Breast epithelium (tissue), 4 donors: ENCODE results near the gene GET4. TPM values are rescaled to one million over a fixed set of nuclear protein-coding genes. Genes with fewer than 3 reads are reported as not detected.

ENCODE experiments used
- DNase-seq, 2 donors: peaks; one replicate each; pipeline ENCODE4 v3.0.0-alpha.2; 2019; ENCODE audit warnings: low spot score in 2 of 2
- H3K27ac ChIP-seq, 2 donors: fragments of 200-600 bp; sonication (generic) in 1 of 2; one replicate each; pipeline ENCODE4 v1.5.1; 2016 to 2019; ENCODE audit warnings: mild to moderate bottlenecking in 1 of 2
- H3K27me3 ChIP-seq, 2 donors: fragments of 200-600 bp; sonication (generic) in 1 of 2; one replicate each; pipeline versions ENCODE4 v1.5.1 to v1.6.0; 2017 to 2019; ENCODE audit warnings: control low read depth in 1 of 2, mild to moderate bottlenecking in 1 of 2
- H3K36me3 ChIP-seq: fragments of 200-600 bp; one replicate; pipeline ENCODE4 v1.5.1; 2019
- H3K4me1 ChIP-seq, 2 donors: fragments of 200-600 bp; sonication (generic); one replicate each; pipeline ENCODE4 v1.5.1; 2016 to 2019; ENCODE audit warnings: control low read depth in 1 of 2
- H3K4me3 ChIP-seq, 3 donors: fragments of 200-600 bp; sonication (generic); 1 replicate in 2 of 3; 2 replicates in 1 of 3; pipeline ENCODE4 v1.5.1; 2016 to 2019; ENCODE audit warnings: mild to moderate bottlenecking in 3 of 3, moderate library complexity in 2 of 3
- H3K9me3 ChIP-seq, 2 donors: fragments of 200-600 bp; sonication (generic) in 1 of 2; one replicate each; pipeline ENCODE4 v1.5.1; 2016 to 2019; ENCODE audit warnings: control low read depth in 1 of 2
- POLR2A ChIP-seq: fragments of 450-650 bp; IDR thresholded peaks from one replicate; pipeline ENCODE4 v1.6.1; 2016; ENCODE audit warnings: antibody characterized with exemption, mild to moderate bottlenecking, moderate library complexity
- POLR2AphosphoS5 ChIP-seq, 3 donors: sonication (generic); formaldehyde crosslinking; IDR thresholded peaks; one replicate each; pipeline ENCODE4 v1.6.1; 2017; ENCODE audit warnings: antibody characterized with exemption in 3 of 3
- intact Hi-C: fragments of 100-400 bp; cut with DNase I; formaldehyde crosslinking; loops from one replicate; pipeline ENCODE4 v1.15.1; 2023; ENCODE audit warnings: low total_unique reads
- total RNA-seq, 3 donors: library from RNA; depleted of rRNA; stranded (reverse); fragments of >200 nt; gene quantifications; one replicate each; pipeline ENCODE4 v1.1.0, GENCODE V29; 2016
- TF ChIP-seq, protein P1 (sequence below), 3 donors: fragments of 450-650 bp; IDR thresholded peaks; one replicate each; pipeline ENCODE4 v1.5.1; 2016 to 2017; ENCODE audit warnings: antibody characterized with exemption in 3 of 3, mild to moderate bottlenecking in 3 of 3, moderate library complexity in 3 of 3

GET4 gene
- total RNA-seq, 3 donors from 2014 or later: 23.7 to 33.4 (median 29.5) TPM

- no peak for DNase-seq
- H3K4me1 ChIP-seq: no peaks in the 10 kb centered on the region
- intact Hi-C loops: no loop called here
- TF ChIP-seq POLR2A: no peak
- TF ChIP-seq, protein P1, sequence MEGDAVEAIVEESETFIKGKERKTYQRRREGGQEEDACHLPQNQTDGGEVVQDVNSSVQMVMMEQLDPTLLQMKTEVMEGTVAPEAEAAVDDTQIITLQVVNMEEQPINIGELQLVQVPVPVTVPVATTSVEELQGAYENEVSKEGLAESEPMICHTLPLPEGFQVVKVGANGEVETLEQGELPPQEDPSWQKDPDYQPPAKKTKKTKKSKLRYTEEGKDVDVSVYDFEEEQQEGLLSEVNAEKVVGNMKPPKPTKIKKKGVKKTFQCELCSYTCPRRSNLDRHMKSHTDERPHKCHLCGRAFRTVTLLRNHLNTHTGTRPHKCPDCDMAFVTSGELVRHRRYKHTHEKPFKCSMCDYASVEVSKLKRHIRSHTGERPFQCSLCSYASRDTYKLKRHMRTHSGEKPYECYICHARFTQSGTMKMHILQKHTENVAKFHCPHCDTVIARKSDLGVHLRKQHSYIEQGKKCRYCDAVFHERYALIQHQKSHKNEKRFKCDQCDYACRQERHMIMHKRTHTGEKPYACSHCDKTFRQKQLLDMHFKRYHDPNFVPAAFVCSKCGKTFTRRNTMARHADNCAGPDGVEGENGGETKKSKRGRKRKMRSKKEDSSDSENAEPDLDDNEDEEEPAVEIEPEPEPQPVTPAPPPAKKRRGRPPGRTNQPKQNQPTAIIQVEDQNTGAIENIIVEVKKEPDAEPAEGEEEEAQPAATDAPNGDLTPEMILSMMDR (IDR thresholded peaks at IDR 0.05): no peak
- no peak for TF ChIP-seq POLR2AphosphoS5 (IDR thresholded peaks at IDR 0.05)
- H3K9me3 ChIP-seq: peaks cover 0 to 3% of the 10 kb centered on the region in 2 donors
- H3K27me3 ChIP-seq: no peaks in the 10 kb centered on the region
- no peaks in the 10 kb centered on the region for H3K36me3 ChIP-seq
- H3K4me3 ChIP-seq: no peak overlapping the region
- H3K27ac ChIP-seq: no peak overlapping the region
Measured at GRCh38 chr7:910441-910861, 34.1 kb downstream of the GET4 start.

- Histone ChIP-seq H3K4me1 (no peaks in the 10 kb centered on the region), H3K36me3 (no peaks in the 10 kb centered on the region), H3K4me3 (no peak overlapping the region), H3K9me3 (peaks cover 0 to 3% of the 10 kb centered on the region in 2 donors), H3K27me3 (no peaks in the 10 kb centered on the region), H3K27ac (no peak overlapping the region)
- intact Hi-C loops: no loop called here
- TF ChIP-seq POLR2AphosphoS5 (IDR thresholded peaks at IDR 0.05): no peak
- TF ChIP-seq POLR2A: no peak
- TF ChIP-seq, protein P1 (IDR thresholded peaks at IDR 0.05): no peak
- no peak for DNase-seq
Measured at GRCh38 chr7:910931-911431, 34.6 kb downstream of the GET4 start.

- intact Hi-C loops: no loop called here
- no peak overlapping the region for H3K27ac ChIP-seq
- DNase-seq: no peak
Measured at GRCh38 chr7:911791-912480, 35.6 kb downstream of the GET4 start.

GRCh38 chr7:913736-914520 lies 37.6 kb downstream of the GET4 start:
- DNase-seq: peak in 1 of 2 donors; percentile 35
- Histone ChIP-seq H3K4me1 (no peaks in the 10 kb centered on the region), H3K36me3 (no peaks in the 10 kb centered on the region), H3K27ac (peak overlapping the region in 1 of 2 donors; percentile 45), H3K9me3 (no peaks in the 10 kb centered on the region), H3K27me3 (no peaks in the 10 kb centered on the region), H3K4me3 (peak overlapping the region in 1 of 3 donors; percentile 15)
- intact Hi-C loops: no loop called here
- TF ChIP-seq POLR2AphosphoS5 (IDR thresholded peaks at IDR 0.05) (no peak), POLR2A (no peak)
- TF ChIP-seq, protein P1 (IDR thresholded peaks at IDR 0.05): no peak

More at GRCh38 chr7:911791-912480, 35.6 kb downstream of the GET4 start:
- Histone ChIP-seq H3K36me3 (no peaks in the 10 kb centered on the region), H3K9me3 (peaks cover 0 to 3% of the 10 kb centered on the region in 2 donors), H3K4me1 (no peaks in the 10 kb centered on the region), H3K27me3 (no peaks in the 10 kb centered on the region), H3K4me3 (no peak overlapping the region)
- TF ChIP-seq, protein P1 (IDR thresholded peaks at IDR 0.05): no peak
- no peak for TF ChIP-seq POLR2A
- no peak for TF ChIP-seq POLR2AphosphoS5 (IDR thresholded peaks at IDR 0.05)
